GM19351 (cell line): ENCODE measurements around the gene CROCC.
"Not testable (repeated sequence)": the region's sequence is repeated elsewhere in the genome, so short reads cannot be mapped to it uniquely, and the experiment has no call there.

ENCODE experiments used
- ATAC-seq: cut with Tn5 transposase; IDR thresholded peaks from one replicate; pipeline ENCODE4 v1.9.1; 2021; ENCODE audit warnings: mild to moderate bottlenecking, moderate library complexity; ENCODE audit not compliant: unreplicated experiment

CROCC gene

DNA sequence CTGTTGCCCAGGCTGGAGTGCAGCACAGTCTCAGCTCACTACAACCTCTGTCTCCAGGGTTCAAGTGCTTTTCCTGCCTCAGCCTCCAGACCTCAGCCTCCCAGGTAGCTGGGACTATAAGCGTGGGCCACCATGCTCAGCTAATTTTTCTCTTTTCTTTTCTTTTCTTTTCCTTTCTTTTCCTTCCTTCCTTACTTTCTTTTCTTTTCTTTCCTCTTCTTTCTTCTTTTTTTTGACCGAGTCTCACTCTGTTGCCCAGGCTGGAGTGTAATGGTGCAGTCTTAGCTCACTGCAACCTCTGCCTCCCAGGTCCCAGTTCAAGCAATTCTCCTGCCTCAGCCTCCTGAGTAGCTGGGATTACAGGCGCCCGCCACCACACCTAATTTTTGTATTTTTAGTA, 42.4 kb downstream of the CROCC start:
- ATAC-seq, result not testable (repeated sequence)

GRCh38 chr1:16965486-16966067, 43.8 kb downstream of the CROCC start:
- ATAC-seq, result no peak

GRCh38 chr1:16966282-16966681, 44.6 kb downstream of the CROCC start:
- no peak for ATAC-seq

GRCh38 chr1:16967095-16967575, 45.4 kb downstream of the CROCC start:
- no peak for ATAC-seq

- ATAC-seq, result no peak
These were observed 46.2 kb downstream of the CROCC start for GRCh38 chr1:16967962-16968361.

DNA sequence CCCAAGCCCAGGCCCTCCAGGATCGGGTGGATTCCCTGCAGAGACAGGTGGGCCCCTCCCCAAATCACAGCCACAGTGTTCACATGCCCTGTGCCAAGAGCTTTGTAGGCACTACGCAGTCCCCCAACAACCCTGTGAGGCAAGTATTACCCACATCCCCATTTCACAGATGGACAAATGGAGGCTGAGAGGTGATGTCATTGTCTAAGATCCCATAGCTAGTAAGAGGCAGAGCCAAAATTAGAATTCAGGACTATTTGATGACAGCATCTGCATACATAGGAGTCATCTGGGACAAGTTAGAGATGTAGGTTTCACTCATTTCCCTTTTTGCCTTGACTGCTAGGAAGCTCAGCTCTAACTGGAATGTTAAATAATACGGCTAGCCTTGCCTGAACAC, 46.6 kb downstream of the CROCC start:
- no peak for ATAC-seq

DNA sequence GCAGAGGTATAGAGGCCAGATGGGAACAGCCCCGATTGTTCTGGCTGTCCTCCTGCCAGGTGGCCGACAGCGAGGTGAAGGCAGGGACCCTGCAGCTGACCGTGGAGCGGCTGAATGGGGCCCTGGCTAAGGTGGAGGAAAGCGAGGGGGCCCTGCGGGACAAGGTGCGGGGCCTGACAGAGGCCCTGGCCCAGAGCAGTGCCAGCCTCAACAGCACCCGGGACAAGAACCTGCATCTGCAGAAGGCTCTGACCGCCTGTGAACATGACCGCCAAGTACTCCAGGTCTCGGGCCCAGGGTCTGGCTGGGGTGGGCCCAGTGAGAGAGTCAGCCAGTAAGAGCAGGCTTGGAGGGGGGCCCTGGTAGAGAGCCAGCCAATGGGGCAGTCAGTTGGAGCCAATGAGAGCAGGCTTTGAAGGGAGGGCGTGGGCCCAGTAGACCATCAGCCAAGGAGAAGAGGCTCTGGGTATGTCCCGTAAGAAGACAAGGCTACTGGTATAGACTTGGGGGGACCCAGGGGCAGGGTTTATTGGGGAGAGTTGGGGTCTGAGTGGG, 47.4 kb downstream of the CROCC start:
- ATAC-seq, result no peak

GRCh38 chr1:16969651-16970050, 47.9 kb downstream of the CROCC start:
- no peak for ATAC-seq

- ATAC-seq, result no peak
These were observed 48.6 kb downstream of the CROCC start for GRCh38 chr1:16970132-16970910.

DNA sequence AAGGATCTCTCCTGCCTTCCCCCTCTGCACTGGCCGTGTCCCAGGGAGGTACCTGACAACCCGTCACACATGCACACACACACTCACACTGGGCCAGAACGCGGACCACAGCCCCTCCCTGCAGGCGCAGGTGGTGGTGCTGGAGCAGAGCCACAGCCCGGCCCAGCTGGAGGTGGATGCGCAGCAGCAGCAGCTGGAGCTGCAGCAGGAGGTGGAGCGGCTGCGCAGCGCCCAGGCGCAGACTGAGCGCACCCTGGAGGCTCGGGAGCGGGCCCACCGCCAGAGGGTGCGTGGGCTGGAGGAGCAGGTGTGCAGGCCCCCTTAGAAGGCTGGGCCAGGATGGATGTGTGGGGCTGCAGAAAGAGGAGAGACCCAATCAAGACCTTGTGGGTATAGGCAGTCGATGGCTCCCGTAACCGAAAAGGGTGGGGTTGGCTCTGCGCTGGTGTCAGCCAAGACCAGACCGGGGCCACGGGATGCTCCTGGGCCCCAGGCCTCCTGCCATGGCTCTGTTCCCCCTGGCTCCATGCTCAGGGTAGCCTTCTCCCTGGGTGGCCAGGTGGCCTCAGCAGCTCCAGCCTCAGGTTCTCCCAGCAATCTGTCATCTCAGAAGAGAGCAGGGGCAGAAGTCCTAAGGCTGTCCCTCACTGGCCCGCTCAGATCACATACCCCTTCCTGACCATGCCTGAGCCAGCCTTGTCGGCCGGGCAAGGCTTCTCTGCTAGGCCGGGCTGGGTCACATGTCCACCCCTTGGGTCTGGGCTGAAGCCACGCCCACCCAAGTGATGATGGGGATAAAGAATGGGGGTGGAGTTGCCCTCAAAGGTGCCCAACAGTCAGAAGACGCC, 49.8 kb downstream of the CROCC start:
- ATAC-seq, result no peak

DNA sequence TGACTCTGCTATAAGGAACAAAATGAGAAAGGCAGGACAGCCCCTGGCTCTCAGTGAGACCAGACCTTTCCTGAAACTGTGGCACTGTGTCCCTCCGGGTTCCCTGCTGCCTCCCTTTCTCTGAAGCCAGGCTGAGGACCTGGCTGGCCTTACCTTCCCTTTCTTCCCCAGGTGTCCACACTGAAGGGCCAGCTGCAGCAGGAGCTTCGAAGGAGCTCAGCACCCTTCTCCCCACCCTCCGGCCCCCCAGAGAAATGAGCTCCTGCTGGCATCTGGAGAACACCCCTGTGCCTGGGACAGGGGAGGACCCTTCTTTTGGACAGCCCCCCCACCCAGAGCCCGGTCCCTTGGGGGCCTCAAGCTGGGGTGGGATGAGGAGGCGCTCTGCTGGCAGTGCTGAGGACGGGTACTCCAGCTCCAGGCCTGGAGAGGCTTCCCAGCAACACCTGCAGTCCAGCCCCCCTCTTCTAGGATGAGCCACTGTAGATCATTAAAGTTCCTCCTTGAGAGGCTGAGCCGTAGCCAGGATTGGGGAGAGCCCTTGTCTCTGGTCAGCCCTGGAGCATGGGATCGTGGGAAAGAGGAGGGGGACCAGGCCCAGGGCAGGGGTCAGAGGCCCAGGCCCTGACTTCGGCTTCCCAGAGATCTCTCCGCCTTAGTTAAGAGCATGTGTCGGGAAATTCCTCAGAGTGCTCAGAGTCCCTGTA, 50.6 kb downstream of the CROCC start:
- ATAC-seq, result no peak

GRCh38 chr1:16973215-16973614, 51.5 kb downstream of the CROCC start:
- ATAC-seq, result no peak

DNA sequence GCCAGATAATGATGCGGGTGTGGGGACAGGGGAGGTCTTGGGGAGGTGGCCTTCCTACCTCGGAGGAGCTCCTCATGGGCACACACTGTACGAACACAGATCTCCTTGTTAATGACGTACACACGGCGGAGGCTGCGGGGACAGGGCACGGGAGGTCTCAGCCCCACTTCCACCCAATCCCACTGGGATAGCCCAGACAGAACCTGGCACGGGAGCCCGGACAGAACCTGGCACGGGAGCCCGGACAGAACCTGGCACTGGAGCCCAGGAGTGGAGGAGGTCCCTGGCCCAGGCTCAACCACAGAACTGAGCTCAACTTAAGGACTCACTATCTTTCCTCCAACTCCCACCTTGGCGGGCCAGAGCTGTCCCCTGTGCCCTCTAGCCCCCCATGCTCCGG, 53.5 kb downstream of the CROCC start:
- no peak for ATAC-seq

DNA sequence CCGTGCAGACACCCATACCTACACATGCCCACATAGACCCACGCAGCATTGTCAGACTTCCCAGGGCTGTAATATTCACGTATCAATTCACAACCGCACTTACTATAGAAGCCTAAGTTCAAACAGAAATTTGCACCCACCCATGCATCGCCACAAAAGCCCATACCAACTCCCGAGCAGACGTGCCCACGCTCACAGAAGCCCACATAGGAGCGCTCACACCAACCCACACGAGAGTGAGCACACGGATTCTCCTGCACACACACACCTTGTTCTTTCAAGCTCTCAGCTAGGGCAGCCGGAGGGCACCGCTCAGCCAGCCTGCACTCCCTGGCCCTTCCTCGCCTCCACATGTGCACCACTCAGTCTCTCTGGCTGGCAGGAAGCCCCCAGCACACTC, 54.1 kb downstream of the CROCC start:
- ATAC-seq, result no peak

DNA sequence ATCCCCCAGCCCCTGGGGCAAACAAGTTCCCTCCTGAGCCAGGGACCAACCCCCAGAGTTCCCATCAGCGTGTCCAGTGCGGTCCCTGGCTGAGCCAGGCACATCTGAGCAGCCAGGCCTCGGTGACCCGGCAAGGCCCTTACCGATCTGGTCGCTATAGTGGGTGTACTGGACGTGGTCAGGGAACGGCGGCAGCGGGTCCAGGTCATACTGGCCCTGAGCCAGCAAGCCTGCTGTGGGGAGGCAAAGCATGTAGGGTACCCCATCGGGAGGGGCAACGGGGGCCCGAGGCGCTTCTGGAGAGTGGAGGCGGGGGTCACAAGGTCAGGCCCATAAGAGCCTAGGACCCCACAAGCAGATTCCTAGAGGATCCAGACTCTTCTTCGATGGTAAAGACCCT, 55.2 kb downstream of the CROCC start:
- ATAC-seq, result no peak

- ATAC-seq, result no peak
These were observed 55.6 kb downstream of the CROCC start for GRCh38 chr1:16977377-16977776.

- ATAC-seq, result no peak
These were observed 56.4 kb downstream of the CROCC start for GRCh38 chr1:16978139-16978538.

DNA sequence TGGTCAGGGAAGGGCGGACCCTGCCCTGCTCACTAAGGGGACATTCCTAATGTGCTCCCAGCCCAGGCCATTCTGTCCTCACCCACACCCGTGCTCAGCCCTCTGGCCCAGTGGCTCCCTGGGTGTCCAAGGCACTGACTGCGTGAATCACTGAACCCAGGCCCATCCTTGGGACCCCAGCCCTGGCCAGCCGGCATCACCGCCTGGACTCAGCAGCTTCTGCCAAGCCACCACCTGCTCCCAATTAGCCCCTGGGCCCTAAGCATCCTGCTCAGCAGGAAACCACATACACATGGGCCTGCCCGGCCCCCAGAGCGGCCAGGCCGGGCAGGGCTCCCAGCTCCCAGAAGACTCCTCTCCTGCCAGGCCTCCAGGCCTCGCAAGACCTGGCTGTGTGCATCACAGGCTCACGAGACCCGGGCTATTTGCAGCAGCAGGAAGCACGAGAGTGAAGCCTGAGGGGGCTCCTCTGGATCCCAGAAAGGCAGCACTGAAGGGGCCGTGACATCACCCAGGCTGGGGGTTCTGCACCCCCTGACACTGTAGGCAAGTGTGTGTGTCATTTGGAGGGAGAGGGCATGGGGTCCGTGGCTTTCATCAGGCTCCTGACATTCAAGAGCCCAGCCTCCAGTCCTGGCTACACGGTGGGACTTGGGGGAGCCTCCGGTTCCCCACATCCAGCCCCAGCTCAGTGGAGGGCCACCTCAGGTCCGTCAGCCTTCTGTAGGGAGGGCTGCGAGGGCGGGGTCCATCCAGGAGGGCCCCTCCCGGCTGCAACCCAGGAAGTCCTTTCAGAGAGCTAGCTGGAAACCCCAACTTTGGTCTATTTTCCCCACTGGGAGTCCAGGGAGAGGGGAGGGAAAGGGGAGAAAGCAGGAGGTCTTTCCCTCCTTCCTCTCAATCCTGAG, 57.1 kb downstream of the CROCC start:
- ATAC-seq, result no peak

GRCh38 chr1:16979475-16980327, 58.0 kb downstream of the CROCC start:
- no peak for ATAC-seq
